Stimulated activated naive B cell treated with anti-CD40 and anti-IgM and Interleukin-4, amounts not matched to agents 10 μg/mL and 1 μg/mL and 100 μg/mL, for 72 hours (primary cell): ENCODE data around the gene BLVRB.
"Not testable (repeated sequence)": the region's sequence is repeated elsewhere in the genome, so short reads cannot be mapped to it uniquely, and the experiment has no call there.

Source experiments
- ATAC-seq, 2 donors: fragments of 150-1000 bp; cut with Tn5 transposase; replicated peaks; 2 replicates each; pipeline ENCODE4 v1.10.0; 2021; ENCODE audit warnings: moderate library complexity in 1 of 2
- DNase-seq: peaks from one replicate; pipeline ENCODE4 v3.0.0; 2021
- H3K27ac Mint-ChIP-seq: one replicate; pipeline ENCODE4 v1.8.0; 2022; ENCODE audit warnings: mild to moderate bottlenecking, mixed read lengths
- H3K27me3 Mint-ChIP-seq, 2 donors: one replicate each; pipeline ENCODE4 v1.8.0; 2022; ENCODE audit warnings: mixed read lengths in 2 of 2
- H3K36me3 Mint-ChIP-seq, 2 donors: one replicate each; pipeline ENCODE4 v1.8.0; 2022; ENCODE audit warnings: mixed read lengths in 2 of 2, mild to moderate bottlenecking in 1 of 2
- H3K4me1 Mint-ChIP-seq, 2 donors: one replicate each; pipeline ENCODE4 v1.8.0; 2022; ENCODE audit warnings: mixed read lengths in 2 of 2, mild to moderate bottlenecking in 1 of 2
- H3K4me3 Mint-ChIP-seq, 2 donors: one replicate each; pipeline ENCODE4 v1.8.0; 2022; ENCODE audit warnings: mild to moderate bottlenecking in 2 of 2, mixed read lengths in 2 of 2, moderate library complexity in 1 of 2
- H3K9me3 Mint-ChIP-seq, 2 donors: one replicate each; pipeline ENCODE4 v1.8.0; 2022; ENCODE audit warnings: mixed read lengths in 2 of 2, mild to moderate bottlenecking in 1 of 2

Gene BLVRB

DNA sequence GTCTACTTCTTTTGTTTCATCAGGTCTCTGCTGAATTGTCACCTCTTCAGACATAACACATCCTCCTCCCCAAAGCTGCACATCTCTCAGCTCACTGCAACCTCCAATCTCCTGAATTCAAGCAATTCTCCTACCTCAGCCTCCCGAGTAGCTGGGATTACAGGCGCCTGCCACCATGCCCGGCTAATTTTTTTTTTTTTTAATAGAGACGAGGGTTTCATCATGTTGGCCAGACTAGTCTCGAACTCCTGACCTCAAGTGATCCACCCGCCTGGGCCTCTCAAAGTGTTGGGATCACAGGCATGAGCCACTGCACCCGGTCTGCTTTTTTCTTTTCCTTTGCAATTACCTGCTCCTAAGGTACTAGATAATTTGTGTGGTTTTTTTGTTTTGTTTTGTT lies 32.8 kb downstream of the BLVRB start:
- H3K9me3 Mint-ChIP-seq, H3K27me3 Mint-ChIP-seq, DNase-seq, ATAC-seq, H3K36me3 Mint-ChIP-seq: not testable (repeated sequence)
- Mint-ChIP-seq H3K4me1 (peaks cover 16 to 36% of the 10 kb centered on the region in 2 donors), H3K4me3 (peak overlapping the region in 1 of 2 donors; percentile 86), H3K27ac (peak overlapping the region; percentile 90)

DNA sequence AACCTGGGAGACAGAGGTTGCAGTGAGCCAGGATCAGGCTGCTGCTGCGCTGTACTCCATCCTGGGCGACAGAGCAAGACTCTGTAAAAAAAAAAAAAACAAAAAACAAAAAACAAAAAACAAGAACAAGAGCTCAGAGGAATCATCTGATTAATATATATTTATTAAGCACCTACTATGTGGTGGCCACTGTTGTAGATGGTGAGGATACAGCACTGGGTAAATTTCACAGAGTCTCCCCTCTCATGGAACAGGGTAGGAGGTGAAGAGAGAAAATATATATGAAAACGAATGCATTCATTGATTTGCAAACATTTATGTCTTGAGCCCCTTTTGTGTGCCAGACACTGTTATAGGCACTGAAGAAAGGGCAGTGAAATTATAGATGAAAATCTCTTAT lies 33.8 kb downstream of the BLVRB start:
- Mint-ChIP-seq H3K4me3 (no peak overlapping the region), H3K9me3 (no peaks in the 10 kb centered on the region), H3K27ac (no peak overlapping the region), H3K36me3 (peaks cover 2 to 4% of the 10 kb centered on the region in 2 donors), H3K4me1 (peaks cover 16 to 36% of the 10 kb centered on the region in 2 donors), H3K27me3 (no peaks in the 10 kb centered on the region)
- DNase-seq: no peak
- no peak for ATAC-seq

- H3K27me3 Mint-ChIP-seq, H3K27ac Mint-ChIP-seq, H3K9me3 Mint-ChIP-seq, ATAC-seq, H3K4me3 Mint-ChIP-seq, H3K36me3 Mint-ChIP-seq, DNase-seq: not testable (repeated sequence)
- peaks cover 15 to 29% of the 10 kb centered on the region in 2 donors for H3K4me1 Mint-ChIP-seq
These were observed 35.3 kb downstream of the BLVRB start for GRCh38 chr19:40430242-40430641.

DNA sequence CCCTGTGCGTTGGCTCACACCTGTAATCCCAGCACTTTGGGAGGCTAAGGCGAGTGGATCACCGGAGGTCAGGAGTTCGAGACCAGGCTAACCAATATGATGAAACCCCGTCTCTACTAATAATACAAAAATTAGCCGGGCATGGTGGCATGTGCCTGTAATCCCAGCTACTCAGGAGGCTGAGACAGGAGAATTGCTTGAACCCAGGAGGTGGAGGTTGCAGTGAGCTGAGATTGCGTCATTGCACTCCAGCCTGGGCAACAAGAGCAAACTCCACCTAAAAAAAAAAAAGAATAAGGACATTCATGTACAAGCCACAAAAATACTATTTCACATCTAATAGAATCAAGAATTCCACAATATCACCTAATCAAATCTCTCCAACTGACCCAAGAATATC lies 37.3 kb downstream of the BLVRB start:
- H3K9me3 Mint-ChIP-seq, ATAC-seq, H3K27ac Mint-ChIP-seq, H3K4me3 Mint-ChIP-seq, DNase-seq, H3K27me3 Mint-ChIP-seq, H3K36me3 Mint-ChIP-seq: not testable (repeated sequence)
- peaks cover 14 to 23% of the 10 kb centered on the region in 2 donors for H3K4me1 Mint-ChIP-seq

- H3K27ac Mint-ChIP-seq: peak within 1 kb of the TSS; percentile 95
- DNase-seq (peak; percentile 100), ATAC-seq (peak; percentile 89 to 91)
- peaks cover 15 to 21% of the 10 kb centered on the region in 2 donors for H3K4me1 Mint-ChIP-seq
- H3K36me3 Mint-ChIP-seq: peaks cover 6 to 7% of the 10 kb centered on the region in 2 donors
- H3K27me3 Mint-ChIP-seq: no peaks in the 10 kb centered on the region
- H3K4me3 Mint-ChIP-seq: peak within 1 kb of the TSS; percentile 83 to 93
- no peaks in the 10 kb centered on the region for H3K9me3 Mint-ChIP-seq
These were observed 39.9 kb downstream of the BLVRB start, which contains the start of gene SERTAD1 for GRCh38 chr19:40425450-40426287. Gene SERTAD1, minus strand, starts transcription at chr19:40425992. Its CDS starts 2,446 bp downstream, at chr19:40423546.

DNA sequence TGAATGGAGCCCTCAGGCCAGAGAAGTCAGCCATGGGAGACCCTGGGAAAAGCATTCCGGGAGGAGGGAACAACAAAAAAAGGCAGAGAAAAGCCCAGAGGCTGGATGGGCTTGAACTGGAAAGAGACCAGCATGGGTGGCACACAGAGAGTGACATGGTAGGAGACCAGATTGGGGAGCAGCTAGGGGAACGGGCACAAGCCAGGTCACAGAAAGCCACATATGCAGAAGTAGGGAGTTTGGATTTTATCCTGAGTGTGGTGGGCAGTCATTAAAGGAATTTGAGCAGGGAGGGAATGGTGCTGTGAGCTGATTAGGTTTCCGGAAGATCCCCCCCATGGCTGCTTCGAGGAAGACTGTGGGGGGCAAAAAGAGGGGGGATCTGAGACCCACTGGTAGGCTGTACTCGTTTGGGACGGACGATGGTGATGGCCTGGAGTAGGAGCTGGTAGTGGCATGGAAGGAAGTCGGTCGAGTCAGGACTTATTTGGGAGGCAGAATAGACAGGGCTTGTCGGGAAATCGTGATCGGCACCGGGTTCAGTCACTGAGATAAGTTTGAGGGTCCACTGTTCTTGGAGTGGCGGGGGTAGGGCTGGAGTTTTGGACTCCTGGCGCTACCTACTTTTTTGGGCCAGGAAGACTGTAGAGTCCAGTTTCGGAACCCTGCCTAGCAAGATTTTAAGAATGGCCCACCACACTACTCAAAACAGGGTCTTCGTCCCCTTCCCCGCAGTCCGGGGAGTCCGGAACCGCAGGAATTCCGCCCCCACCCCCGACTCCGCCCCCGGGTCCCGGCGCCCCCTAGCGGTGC lies 40.7 kb downstream of the BLVRB start:
- no peak for ATAC-seq
- peak overlapping the region; percentile 95 for H3K27ac Mint-ChIP-seq
- peak overlapping the region; percentile 83 to 93 for H3K4me3 Mint-ChIP-seq
- H3K36me3 Mint-ChIP-seq: peaks cover 6 to 7% of the 10 kb centered on the region in 2 donors
- no peak for DNase-seq
- H3K4me1 Mint-ChIP-seq: peaks cover 15 to 21% of the 10 kb centered on the region in 2 donors
- no peaks in the 10 kb centered on the region for H3K27me3 Mint-ChIP-seq
- H3K9me3 Mint-ChIP-seq: no peaks in the 10 kb centered on the region

DNA sequence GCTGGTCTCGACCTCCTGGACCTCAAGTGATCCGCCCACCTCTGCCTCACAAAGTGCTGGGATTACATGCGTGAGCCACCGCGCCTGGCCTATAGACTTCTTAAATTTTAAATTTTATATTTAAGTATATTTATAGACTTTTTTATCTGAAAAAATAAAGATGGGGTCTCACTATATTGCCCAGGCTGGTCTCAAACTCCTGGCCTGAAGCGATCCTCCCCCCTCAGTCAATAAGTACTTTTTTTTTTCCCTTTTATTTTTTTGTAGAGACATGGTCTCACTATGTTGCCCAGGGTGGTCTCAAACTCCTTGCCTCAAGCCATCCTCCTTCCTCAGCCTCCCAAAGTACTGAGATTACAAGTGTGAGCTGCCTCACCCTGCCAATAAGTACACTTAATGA lies 41.6 kb downstream of the BLVRB start:
- H3K27ac Mint-ChIP-seq: no peak overlapping the region
- no peak for ATAC-seq
- H3K9me3 Mint-ChIP-seq: no peaks in the 10 kb centered on the region
- no peaks in the 10 kb centered on the region for H3K27me3 Mint-ChIP-seq
- DNase-seq: no peak
- H3K4me3 Mint-ChIP-seq: no peak overlapping the region
- H3K36me3 Mint-ChIP-seq: peaks cover 6 to 7% of the 10 kb centered on the region in 2 donors
- H3K4me1 Mint-ChIP-seq: peaks cover 15 to 21% of the 10 kb centered on the region in 2 donors

DNA sequence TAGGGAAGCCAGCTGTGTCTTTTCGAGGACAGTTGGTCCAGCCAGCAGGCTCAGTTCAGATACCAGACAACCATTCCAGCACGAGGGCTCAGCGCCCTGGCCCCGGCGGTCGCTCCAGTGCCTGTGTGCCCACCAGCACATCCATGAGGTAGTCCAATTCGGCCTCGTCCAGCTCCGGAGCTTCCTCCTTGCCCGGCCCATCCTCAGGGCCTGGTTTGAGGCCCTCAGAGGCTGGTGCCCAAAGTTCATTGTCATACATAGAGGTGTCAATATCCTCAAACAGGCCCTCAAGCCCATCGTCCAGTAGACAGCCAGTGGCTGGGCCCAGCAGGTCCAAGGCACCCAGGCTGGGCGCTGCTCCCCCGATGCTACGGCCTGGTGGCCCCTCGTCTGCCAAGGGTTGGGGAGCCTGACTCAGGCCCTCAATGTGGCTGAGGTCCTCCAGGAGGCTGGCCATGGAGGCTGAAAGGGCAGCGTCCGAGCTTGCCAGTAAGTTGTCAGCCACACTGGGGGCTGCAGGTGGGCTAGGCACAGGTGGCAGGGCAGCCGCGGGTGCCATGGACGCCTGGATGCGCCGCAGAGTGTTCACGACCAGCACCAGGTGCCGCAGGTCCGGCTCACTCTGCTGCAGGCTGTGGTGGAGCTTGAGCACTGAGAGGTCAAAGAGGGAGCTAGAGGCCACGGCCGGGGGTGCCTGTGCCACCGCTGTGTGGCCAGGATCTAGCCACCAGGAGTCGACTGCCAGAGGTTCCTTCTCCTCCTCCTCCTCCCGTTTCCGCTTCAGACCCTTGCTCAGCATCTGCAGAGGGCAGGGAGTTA lies 42.6 kb downstream of the BLVRB start:
- no peak for ATAC-seq
- no peak for DNase-seq
- H3K9me3 Mint-ChIP-seq: no peaks in the 10 kb centered on the region
- no peak overlapping the region for H3K4me3 Mint-ChIP-seq
- peaks cover 6 to 7% of the 10 kb centered on the region in 2 donors for H3K36me3 Mint-ChIP-seq
- no peak overlapping the region for H3K27ac Mint-ChIP-seq
- peaks cover 5 to 6% of the 10 kb centered on the region in 2 donors for H3K27me3 Mint-ChIP-seq
- peaks cover 16 to 26% of the 10 kb centered on the region in 2 donors for H3K4me1 Mint-ChIP-seq

GRCh38 chr19:40421993-40422747 lies 43.4 kb downstream of the BLVRB start:
- no peaks in the 10 kb centered on the region for H3K9me3 Mint-ChIP-seq
- peaks cover 6 to 7% of the 10 kb centered on the region in 2 donors for H3K36me3 Mint-ChIP-seq
- peaks cover 5 to 14% of the 10 kb centered on the region in 2 donors for H3K27me3 Mint-ChIP-seq
- DNase-seq (no peak), ATAC-seq (no peak)
- no peak overlapping the region for H3K4me3 Mint-ChIP-seq
- H3K27ac Mint-ChIP-seq: no peak overlapping the region
- H3K4me1 Mint-ChIP-seq: peaks cover 17 to 33% of the 10 kb centered on the region in 2 donors

DNA sequence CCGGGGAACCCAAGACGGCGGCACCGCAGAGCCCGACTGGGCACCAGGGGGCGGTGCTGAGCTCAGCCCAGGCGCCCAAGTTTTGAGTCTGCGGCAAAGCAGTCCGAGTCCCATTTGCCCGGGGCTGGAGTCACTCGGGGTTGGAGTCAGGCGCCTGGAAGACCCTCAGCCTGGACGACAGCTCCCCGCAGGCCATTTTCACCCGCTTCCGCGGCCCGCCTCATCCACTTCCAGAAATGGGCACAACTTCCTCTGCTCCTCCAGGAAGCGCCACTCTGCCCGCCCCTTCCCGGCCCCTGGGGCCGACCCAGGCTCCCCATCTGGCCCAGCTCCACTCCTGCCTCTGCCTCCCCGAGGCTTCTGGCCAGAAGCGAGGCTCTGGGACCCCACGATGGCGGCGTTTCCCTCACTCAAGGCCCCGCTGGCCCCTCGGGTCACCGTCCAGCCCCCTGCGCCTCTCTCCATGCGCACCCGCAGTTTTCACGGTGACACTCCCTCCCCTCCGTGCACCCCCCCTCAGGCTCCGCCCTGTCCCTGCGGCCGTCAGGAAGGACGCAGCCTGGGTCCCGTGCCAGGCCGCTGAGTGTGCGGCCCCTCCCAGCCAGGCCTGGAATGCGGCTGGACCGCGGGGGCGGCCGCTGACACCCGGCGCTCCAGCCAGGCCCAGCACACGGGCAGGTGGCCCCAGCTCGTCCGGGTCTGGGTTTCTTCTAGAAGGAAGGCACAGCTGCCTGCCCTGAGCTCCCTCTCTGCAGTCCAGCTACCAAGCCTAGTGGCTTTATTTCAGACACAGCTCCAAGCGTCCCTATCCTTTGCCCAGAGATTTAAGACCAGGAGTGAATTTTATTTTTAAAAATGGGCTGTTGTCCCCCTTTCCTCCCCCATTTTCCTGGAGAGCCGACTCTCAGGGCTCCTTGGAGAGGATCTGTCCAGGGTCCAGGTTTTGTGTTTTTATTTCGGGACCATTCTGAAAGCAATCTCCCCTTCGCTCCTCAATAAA lies 44.5 kb downstream of the BLVRB start:
- ATAC-seq: peak; percentile 60 to 64
- H3K4me3 Mint-ChIP-seq: peak overlapping the region; percentile 86 to 96
- peaks cover 6 to 7% of the 10 kb centered on the region in 2 donors for H3K36me3 Mint-ChIP-seq
- peak overlapping the region; percentile 96 for H3K27ac Mint-ChIP-seq
- peak; percentile 79 for DNase-seq
- no peaks in the 10 kb centered on the region for H3K9me3 Mint-ChIP-seq
- peaks cover 19 to 35% of the 10 kb centered on the region in 2 donors for H3K4me1 Mint-ChIP-seq
- H3K27me3 Mint-ChIP-seq: peaks cover 5 to 15% of the 10 kb centered on the region in 2 donors

DNA sequence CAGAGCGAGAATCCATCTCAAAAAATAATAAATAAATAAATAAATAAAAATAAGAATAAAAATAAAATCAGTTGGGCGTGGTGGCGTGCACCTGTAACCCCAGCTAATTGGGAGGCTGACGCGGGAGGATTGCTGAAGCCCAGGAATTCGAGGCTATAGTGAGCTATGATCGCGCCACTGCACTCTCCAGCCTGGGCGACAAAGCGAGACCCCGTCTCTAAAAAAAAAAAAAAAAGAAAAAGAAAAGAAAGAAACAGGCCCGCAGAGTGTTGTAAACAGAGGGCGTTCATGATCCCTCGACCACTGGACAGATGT lies 45.1 kb downstream of the BLVRB start:
- no peaks in the 10 kb centered on the region for H3K9me3 Mint-ChIP-seq

GRCh38 chr19:40419780-40420179 lies 45.8 kb downstream of the BLVRB start:
- Mint-ChIP-seq H3K4me3 (peak overlapping the region in 1 of 2 donors; percentile 56), H3K27ac (peak overlapping the region; percentile 68), H3K36me3 (peaks cover 4 to 7% of the 10 kb centered on the region in 2 donors), H3K4me1 (peaks cover 19 to 33% of the 10 kb centered on the region in 2 donors), H3K27me3 (peaks cover 5 to 15% of the 10 kb centered on the region in 2 donors), H3K9me3 (no peaks in the 10 kb centered on the region)
- ATAC-seq (no peak), DNase-seq (no peak)

More for the DNA sequence above, 45.1 kb downstream of the BLVRB start:
- ATAC-seq (no peak), DNase-seq (no peak)
- Mint-ChIP-seq H3K4me3 (peak overlapping the region; percentile 86 to 96), H3K4me1 (peaks cover 19 to 34% of the 10 kb centered on the region in 2 donors), H3K27ac (peak overlapping the region; percentile 96), H3K27me3 (peaks cover 5 to 15% of the 10 kb centered on the region in 2 donors), H3K36me3 (peaks cover 6 to 7% of the 10 kb centered on the region in 2 donors)
